ENCODE data around the gene TFAP2A. TPM values are rescaled to one million over a fixed set of nuclear protein-coding genes. Genes with fewer than 3 reads are reported as not detected.

Gene TFAP2A
- total RNA-seq (under 1 TPM in 6 of 7 donors, not detected in 1; 0.10 to 0.67 (median 0.20) TPM), polyA plus RNA-seq (under 1 TPM; 0.12 to 0.15 TPM)
- long read RNA-seq, donor 1 = 0 reads
- long read RNA-seq, donor 2, partial matches to known transcripts = 0 of 1 reads
- long read RNA-seq, donor 2, other reads (novel, unspliced or antisense) = 0 of 1 reads
- long read RNA-seq, donor 3 = 0 reads

DNA sequence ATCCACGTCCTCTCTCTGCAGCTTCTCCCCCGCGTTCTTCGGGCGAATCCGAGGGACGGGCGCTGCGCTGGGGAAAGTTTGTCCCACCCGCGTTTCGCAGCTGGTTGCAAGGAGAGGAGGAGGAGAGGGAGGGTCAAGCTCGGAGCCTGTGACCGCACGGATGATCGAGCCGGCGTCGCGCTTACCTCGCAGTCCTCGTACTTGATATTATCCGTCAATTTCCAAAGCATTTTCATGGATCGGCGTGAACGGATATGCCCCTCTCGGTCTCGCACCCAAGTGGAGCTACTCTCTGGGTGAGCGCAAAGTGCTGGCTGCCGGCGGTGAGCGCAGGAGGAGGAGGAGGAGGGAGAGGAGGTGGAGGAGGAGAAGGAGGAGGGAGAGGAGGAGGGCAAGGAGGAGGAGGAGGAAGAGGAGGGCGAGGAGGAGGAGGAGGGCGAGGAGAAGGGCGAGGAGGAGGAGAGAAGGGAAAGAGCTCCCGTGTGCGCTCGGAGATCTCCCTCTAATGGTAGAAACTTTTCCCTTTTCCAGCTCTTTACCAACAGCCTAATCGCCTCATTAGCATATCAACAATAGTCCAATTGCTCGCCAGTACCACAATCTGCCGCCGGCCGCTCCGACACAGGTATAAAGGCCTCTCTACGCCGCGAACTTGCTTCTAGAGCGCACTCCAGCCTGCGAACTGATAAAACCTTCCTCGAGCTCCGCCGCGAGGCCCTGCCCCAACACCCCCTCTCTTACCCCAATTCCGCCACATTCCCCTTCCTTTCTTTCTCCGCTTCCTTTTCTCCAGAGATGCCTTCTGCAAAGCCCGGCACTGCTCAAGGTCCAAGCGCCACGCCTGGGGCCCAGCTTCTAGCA lies at the start of gene TFAP2A:
Gene TFAP2A, minus strand, starts transcription at position 319 of the 861 bp plus-strand sequence. Its CDS starts 83 bp downstream, at position 236.
- 2% methylated on average over 58 of the region's 58 CpGs for WGBS, 3 donors
- peaks cover 18% of the 10 kb centered on the region for H3K4me1 ChIP-seq (ENCODE audit: insufficient read depth)
- peaks cover 15% of the 10 kb centered on the region for H3K27me3 ChIP-seq
- no peak within 1 kb of the TSS for H3K27ac ChIP-seq
- peaks cover 0 to 9% of the 10 kb centered on the region in 2 donors for H3K9me3 ChIP-seq
- no peak within 1 kb of the TSS for H3K4me3 ChIP-seq
- intact Hi-C loops (cut with DNase I) = no loop called here
- DNase-seq = no peak
- TF ChIP-seq EP300 (IDR thresholded peaks at IDR 0.05) = no peak
- TF ChIP-seq, protein P1, sequence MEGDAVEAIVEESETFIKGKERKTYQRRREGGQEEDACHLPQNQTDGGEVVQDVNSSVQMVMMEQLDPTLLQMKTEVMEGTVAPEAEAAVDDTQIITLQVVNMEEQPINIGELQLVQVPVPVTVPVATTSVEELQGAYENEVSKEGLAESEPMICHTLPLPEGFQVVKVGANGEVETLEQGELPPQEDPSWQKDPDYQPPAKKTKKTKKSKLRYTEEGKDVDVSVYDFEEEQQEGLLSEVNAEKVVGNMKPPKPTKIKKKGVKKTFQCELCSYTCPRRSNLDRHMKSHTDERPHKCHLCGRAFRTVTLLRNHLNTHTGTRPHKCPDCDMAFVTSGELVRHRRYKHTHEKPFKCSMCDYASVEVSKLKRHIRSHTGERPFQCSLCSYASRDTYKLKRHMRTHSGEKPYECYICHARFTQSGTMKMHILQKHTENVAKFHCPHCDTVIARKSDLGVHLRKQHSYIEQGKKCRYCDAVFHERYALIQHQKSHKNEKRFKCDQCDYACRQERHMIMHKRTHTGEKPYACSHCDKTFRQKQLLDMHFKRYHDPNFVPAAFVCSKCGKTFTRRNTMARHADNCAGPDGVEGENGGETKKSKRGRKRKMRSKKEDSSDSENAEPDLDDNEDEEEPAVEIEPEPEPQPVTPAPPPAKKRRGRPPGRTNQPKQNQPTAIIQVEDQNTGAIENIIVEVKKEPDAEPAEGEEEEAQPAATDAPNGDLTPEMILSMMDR (IDR thresholded peaks at IDR 0.05) = no peak
- no peak for TF ChIP-seq POLR2A (IDR thresholded peaks at IDR 0.05)
- H3K36me3 ChIP-seq = no peaks in the 10 kb centered on the region

DNA sequence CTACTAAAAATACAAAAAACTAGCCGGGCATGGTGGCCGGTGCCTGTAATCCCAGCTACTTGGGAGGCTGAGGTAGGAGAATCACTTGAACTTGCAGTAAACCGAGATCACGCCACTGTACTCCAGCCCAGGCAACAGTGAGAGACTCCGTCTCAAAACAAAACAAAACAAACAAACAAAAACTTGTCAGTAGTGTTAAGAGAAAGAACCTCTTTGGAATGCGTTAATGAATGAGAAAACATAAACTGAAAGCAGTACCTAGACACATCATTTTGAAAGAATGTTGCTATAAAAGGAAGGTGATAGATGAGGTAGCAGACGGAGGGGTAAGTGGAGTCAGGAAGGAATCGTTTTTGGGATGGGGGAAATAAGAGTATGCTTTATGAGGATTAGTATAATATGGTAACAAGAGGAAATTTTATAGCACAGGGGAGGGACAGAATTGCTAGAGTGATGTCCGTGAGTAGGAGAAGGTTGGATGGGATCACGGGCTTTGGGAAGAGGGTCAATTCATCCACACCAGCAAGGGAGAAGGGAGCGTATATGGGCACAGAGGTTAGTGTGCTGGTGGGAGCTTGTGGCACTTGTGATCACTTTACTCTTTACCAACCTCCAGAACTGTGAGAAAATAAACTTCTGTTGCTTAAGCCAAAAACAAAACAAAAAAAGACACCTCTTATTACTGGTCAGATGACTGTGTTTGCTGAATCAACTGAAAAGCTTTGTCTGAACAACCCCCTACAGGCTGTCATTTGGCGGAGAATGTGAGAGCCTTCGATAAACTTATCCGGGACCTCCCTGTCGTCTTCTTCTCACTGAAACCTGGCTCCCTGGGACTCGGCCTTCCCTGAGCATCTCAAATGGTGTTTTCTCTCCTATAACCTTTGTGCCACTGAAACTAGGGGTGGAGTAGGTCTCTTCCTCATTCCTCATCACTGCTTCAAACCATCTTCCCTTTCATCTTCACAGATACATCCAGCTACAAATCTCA lies 48.9 kb upstream of the TFAP2A start:
- H3K36me3 ChIP-seq = no peaks in the 10 kb centered on the region
- 62 to 65% (median 63%) methylated on average over 16 of the region's 16 CpGs for WGBS, 3 donors

DNA sequence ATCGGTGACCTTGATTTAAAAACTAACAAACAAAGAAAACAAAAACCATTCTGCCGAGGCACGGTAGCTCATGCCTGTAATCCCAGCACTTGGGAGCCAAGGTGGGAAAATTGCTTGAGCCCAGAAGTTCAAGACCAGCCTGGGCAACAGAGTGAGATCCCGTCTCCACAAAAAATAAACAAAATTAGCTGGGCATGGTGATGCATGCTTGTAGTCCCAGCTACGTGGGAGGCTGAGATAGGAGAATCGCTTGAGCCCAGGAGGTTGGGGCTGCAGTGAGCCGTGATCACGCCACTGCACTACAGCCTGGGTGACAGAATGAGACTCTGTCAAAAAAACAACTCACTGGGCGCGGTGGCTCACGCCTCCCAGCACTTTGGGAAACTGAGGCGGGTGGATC lies 48.2 kb upstream of the TFAP2A start:
- Histone ChIP-seq H3K9me3 (no peaks in the 10 kb centered on the region), H3K36me3 (no peaks in the 10 kb centered on the region), H3K27me3 (no peaks in the 10 kb centered on the region), H3K4me3 (no peak overlapping the region), H3K4me1 (ENCODE audit: insufficient read depth) (no peaks in the 10 kb centered on the region), H3K27ac (no peak overlapping the region)
- intact Hi-C loops (cut with DNase I) = no loop called here
- no peak for DNase-seq
- WGBS, 3 donors = 72 to 80% (median 76%) methylated on average over 12 of the region's 12 CpGs
- no peak for TF ChIP-seq POLR2A (IDR thresholded peaks at IDR 0.05)
- TF ChIP-seq EP300 (IDR thresholded peaks at IDR 0.05) = no peak
- TF ChIP-seq, protein P1 (IDR thresholded peaks at IDR 0.05) = no peak

More for the DNA sequence above, 48.9 kb upstream of the TFAP2A start:
- no peak for DNase-seq
- intact Hi-C loops (cut with DNase I) = no loop called here
- Histone ChIP-seq H3K27ac (no peak overlapping the region), H3K4me3 (no peak overlapping the region), H3K4me1 (ENCODE audit: insufficient read depth) (no peaks in the 10 kb centered on the region), H3K27me3 (no peaks in the 10 kb centered on the region), H3K9me3 (no peaks in the 10 kb centered on the region)
- no peak for TF ChIP-seq EP300 (IDR thresholded peaks at IDR 0.05)
- no peak for TF ChIP-seq POLR2A (IDR thresholded peaks at IDR 0.05)
- TF ChIP-seq, protein P1 (IDR thresholded peaks at IDR 0.05) = no peak

DNA sequence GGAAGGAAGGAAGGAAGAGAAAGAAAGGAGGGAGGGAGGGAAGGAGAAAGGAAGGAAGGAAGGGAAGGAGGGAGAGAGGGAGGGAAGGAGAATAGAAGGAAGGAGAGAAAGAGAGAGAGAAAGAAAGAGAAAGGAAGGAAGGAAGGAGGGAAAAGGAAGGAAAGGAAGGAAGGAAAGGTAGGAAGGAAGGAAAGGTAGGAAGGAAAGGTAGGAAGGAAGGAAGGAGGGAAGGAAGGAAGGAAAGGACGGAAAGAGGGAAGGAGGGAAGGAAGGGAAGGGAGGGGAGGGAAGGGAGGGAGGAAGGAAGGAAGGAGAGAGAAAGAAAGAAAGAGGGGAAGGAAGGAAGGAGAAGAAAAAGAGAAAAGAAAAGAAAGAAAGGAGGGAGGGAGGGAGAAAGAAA lies 47.0 kb upstream of the TFAP2A start:
- TF ChIP-seq POLR2A (IDR thresholded peaks at IDR 0.05) = no peak
- TF ChIP-seq EP300 (IDR thresholded peaks at IDR 0.05) = no peak
- TF ChIP-seq, protein P1 (IDR thresholded peaks at IDR 0.05) = no peak
- Histone ChIP-seq H3K27me3 (no peaks in the 10 kb centered on the region), H3K9me3 (no peaks in the 10 kb centered on the region), H3K27ac (no peak overlapping the region), H3K4me3 (no peak overlapping the region), H3K4me1 (ENCODE audit: insufficient read depth) (no peaks in the 10 kb centered on the region), H3K36me3 (no peaks in the 10 kb centered on the region)
- intact Hi-C loops (cut with DNase I) = no loop called here
- no peak for DNase-seq
- 56 to 65% (median 63%) methylated on average over 1 of the region's 1 CpG for WGBS, 3 donors

Measured in ovary (tissue), 10 donors.